KOPT-K1 (cell line): Measurements from ENCODE around the gene BCAR1.
"Not testable (repeated sequence)": the region's sequence is repeated elsewhere in the genome, so short reads cannot be mapped to it uniquely, and the experiment has no call there.

Source experiments
- H3K27ac ChIP-seq: fragments of 200-600 bp; sonication (generic); 2 replicates; pipeline ENCODE4 v1.5.1; 2016; ENCODE audit warnings: antibody characterized with exemption, mild to moderate bottlenecking, low read depth, low read length; ENCODE audit not compliant: poor library complexity, severe bottlenecking
- H3K36me3 ChIP-seq: fragments of 200-600 bp; sonication (generic); 2 replicates; pipeline ENCODE4 v1.5.1; 2017; ENCODE audit warnings: antibody characterized with exemption, mild to moderate bottlenecking, low read length, moderate library complexity; ENCODE audit not compliant: insufficient read depth
- H3K9me3 ChIP-seq: fragments of 200-600 bp; sonication (generic); 2 replicates; pipeline ENCODE4 v1.5.1; 2017; ENCODE audit warnings: antibody characterized with exemption, low read length, mild to moderate bottlenecking; ENCODE audit not compliant: insufficient read depth, poor library complexity, severe bottlenecking

BCAR1 gene

GRCh38 chr16:75280331-75280804, 28.9 kb upstream of the BCAR1 start:
- Histone ChIP-seq H3K9me3 (no peaks in the 10 kb centered on the region), H3K36me3 (no peaks in the 10 kb centered on the region)

DNA sequence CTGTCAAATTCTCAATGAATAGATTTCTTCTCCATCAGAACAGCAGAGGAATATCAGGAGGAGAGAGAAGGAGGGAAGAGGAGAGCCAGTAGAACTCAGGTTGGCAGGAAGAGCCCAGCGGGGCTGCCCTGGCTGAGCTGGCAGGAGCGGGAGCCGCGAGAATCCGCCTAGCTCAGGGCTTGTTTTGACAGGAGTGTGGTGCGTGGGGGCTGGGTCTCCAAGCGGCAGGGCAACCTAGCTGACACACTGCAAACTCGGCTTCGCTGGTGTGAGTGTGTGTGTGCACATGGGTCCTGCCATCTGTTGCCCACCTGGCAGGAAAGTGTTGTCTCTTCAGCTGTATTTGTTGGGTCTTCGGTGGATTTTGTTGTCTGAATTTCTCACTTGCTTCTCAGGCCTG, 27.9 kb upstream of the BCAR1 start:
- H3K36me3 ChIP-seq, result no peaks in the 10 kb centered on the region
- no peaks in the 10 kb centered on the region for H3K9me3 ChIP-seq
- no peak overlapping the region for H3K27ac ChIP-seq

More at GRCh38 chr16:75280331-75280804, 28.9 kb upstream of the BCAR1 start:
- no peak overlapping the region for H3K27ac ChIP-seq

DNA sequence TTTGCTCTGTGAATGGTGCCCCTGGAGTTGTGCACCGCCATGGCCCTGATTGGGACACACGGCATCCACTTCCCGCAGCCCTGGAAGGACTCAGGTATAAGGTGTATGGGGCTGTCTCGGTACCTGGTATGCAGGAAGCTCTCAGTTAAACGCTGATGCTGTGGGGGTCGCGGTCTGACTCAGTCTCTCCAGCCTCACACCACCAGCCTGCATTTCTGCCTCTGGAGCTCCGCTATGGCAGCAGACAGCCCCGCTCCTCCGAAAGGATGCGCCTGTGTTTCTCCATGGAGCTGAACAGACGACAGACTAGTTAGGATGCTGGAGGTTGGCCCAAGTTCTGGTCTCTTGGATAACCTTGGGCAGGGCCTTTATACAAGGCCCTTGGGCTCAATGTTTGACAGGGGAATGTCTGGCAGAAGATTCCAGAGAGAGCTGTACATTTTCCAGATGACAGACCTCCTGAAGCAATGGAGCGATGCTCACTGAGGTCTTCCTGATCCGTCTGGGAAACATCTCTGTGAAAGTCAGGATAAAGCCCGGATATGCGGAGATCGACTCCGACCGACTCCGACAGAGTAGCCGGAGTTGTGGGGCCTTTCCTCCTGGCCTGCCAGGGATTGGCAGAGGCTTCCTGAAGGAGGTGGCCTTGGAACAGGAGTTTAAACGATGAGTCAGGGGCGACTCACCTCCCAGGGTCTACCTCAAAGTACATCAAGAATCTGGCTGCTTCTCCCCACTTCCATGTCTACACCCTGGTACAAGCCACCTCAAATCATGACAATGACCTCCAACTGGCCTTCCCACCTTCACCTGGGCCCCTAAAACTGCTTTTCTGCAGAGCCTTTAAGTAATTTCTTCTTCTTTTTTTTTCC, 21.9 kb upstream of the BCAR1 start:
- Histone ChIP-seq H3K36me3 (no peaks in the 10 kb centered on the region), H3K9me3 (no peaks in the 10 kb centered on the region), H3K27ac (no peak overlapping the region)

DNA sequence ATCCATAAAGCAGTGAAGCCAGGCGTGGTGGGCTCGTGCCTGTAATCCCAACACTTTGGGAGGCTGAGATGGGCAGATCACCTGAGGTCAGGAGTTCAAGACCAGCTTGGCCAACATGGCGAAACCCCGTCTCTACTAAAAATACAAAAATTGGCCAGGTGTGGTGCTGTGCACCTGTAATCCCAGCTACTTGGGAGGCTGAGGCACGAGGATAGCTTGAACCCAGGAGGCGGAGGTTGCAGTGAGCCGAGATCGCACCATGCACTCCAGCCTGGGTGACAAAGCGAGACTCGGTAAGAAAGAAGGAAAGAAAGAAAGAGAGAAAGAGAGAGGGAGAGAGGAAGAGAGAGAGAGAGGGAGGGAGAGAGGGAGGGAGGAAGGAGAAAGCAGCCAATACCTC, 21.2 kb upstream of the BCAR1 start:
- not testable (repeated sequence) for H3K27ac ChIP-seq, H3K9me3 ChIP-seq, H3K36me3 ChIP-seq

- Histone ChIP-seq H3K9me3 (no peaks in the 10 kb centered on the region), H3K36me3 (no peaks in the 10 kb centered on the region), H3K27ac (no peak overlapping the region)
These were observed 20.7 kb upstream of the BCAR1 start for GRCh38 chr16:75272097-75272551.

GRCh38 chr16:75271441-75272096, 20.1 kb upstream of the BCAR1 start:
- Histone ChIP-seq H3K36me3 (no peaks in the 10 kb centered on the region), H3K27ac (no peak overlapping the region), H3K9me3 (no peaks in the 10 kb centered on the region)

- H3K9me3 ChIP-seq, H3K27ac ChIP-seq, H3K36me3 ChIP-seq: not testable (repeated sequence)
These were observed 17.9 kb upstream of the BCAR1 start for GRCh38 chr16:75269358-75269757.

DNA sequence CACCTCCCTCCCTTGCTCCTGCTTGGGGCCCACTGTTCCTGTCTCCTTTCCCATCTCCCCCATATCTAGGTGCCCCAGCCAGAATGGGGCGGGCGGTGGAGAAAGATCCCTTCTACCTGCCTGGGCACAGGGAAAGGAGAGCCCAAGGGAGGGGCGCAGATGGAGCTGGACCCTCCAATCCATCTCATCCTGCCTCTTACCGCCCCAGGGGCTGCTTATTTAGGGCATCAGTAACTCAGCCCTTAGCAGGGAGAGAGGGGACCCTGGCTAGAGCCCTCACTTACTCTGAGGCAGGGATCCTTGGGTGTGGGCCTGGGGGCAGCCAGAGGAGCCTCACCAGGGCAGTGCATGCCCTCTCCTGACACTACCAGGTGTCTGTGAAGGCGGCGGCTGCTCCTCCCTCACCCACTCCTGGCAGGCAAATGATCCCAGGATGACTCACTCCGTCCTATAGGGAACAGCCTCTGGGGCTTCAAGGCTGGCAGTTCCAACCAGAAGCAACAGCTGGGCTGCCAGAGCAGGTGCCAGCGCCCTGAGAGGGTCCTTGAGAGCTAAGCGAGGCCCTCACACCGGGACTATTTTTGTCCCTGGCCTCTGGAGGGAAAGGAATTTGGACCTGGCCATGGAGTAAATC, 16.3 kb upstream of the BCAR1 start:
- H3K36me3 ChIP-seq, result no peaks in the 10 kb centered on the region
- no peaks in the 10 kb centered on the region for H3K9me3 ChIP-seq
- H3K27ac ChIP-seq, result no peak overlapping the region

GRCh38 chr16:75266738-75267630, 15.6 kb upstream of the BCAR1 start:
- no peak overlapping the region for H3K27ac ChIP-seq

GRCh38 chr16:75265911-75266701, 14.7 kb upstream of the BCAR1 start:
- Histone ChIP-seq H3K36me3 (no peaks in the 10 kb centered on the region), H3K27ac (no peak overlapping the region), H3K9me3 (no peaks in the 10 kb centered on the region)

More at GRCh38 chr16:75266738-75267630, 15.6 kb upstream of the BCAR1 start:
- no peaks in the 10 kb centered on the region for H3K9me3 ChIP-seq
- H3K36me3 ChIP-seq, result no peaks in the 10 kb centered on the region

DNA sequence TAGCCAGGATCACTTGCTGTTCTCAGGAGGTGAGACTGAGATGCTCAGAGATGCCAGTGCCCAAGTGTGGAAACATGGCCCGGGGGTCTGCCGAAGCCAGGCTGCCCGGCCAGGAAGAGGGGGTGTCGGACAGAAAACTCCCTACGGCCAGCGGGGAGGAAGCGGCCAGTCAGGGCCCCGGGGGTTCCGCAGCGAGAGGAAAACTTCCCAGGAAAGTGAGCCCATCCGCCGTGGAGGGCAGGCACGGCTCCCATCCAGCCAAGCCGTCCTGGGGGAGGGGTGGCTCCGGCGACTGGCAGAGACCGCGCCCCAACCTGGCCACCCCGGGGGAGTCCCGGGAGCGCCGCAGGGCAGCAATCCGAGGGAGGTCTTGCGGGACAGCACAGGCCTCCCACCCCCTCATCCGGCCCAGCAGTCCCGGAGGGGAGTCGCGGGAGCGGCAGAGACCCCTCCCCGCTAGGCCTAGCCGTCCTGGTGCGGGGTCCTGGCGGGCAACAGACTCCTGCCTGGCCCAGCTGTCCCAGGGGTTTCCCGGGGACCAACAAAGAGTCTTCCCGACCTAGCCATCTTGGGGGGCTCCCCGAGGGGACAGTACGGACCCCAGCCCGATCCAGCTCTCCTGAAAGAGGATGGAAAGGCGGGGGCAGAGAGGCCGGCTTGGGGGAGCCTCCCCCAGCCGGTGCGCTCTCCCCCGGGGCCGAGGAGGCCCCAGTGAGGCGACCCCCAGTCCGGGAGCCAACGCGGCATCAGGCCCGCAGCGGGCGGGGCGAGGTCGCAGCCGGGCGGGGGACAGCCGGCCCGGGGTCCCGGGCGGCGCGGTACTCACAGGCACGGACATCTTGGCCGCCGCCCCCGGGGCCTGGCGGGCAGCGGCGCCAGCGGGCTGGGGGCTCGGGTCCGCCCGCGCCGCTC, 13.8 kb upstream of the BCAR1 start:
- no peak overlapping the region for H3K27ac ChIP-seq
- H3K9me3 ChIP-seq, result no peaks in the 10 kb centered on the region
- H3K36me3 ChIP-seq, result no peaks in the 10 kb centered on the region

DNA sequence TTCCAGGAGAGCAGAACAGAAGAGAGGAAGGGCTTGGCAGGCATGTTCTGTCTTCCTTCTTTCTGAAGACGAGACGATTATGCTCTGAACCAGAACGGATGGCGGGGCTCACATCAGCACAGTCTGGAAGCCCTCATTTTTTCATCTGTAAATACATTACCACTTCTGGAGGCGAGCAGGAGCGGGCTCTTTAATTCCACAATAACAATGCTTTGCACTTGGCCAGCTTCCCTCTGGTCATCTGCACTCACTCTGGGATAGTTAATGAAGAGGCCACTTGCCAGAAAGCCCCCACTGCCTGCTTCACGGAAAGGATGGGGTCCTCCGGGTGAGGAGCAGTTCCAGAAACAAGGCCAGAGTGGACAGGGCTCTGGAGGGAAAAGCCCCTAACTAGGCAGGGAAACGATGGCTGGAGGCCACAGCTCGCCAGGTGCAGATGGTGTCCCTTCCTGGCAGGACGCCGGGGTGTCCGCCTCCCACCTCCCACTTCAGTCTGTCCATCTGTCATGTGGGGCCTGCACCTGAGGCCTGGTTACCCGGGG, 13.1 kb upstream of the BCAR1 start:
- Histone ChIP-seq H3K27ac (no peak overlapping the region), H3K36me3 (no peaks in the 10 kb centered on the region), H3K9me3 (no peaks in the 10 kb centered on the region)

- Histone ChIP-seq H3K36me3 (no peaks in the 10 kb centered on the region), H3K9me3 (no peaks in the 10 kb centered on the region), H3K27ac (no peak overlapping the region)
These were observed 12.6 kb upstream of the BCAR1 start for GRCh38 chr16:75263963-75264445.
